ENCODE results near the gene NEK7. TPM values are rescaled to one million over a fixed set of nuclear protein-coding genes. Genes with fewer than 3 reads are reported as not detected.

NEK7 gene
- total and polyA plus RNA-seq, 2 of the 4 experiments (the other 2 are of a cell fraction), result 89.0 to 467 TPM

DNA sequence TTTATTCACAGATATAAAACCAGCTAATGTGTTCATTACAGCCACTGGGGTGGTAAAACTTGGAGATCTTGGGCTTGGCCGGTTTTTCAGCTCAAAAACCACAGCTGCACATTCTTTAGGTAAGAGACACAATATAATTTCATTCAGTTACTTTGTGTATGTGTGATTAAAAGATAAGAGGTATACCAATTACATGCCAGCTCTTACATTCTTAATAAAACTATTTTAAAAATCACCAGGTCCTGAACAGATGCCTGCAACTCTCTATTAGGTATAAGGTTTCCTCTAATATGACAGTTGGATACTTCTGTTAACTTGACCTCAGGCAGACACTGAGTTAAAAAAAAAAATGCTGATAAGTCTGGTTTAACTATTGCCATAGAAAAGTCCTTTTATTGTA, 122.1 kb downstream of the NEK7 start:
- H3K4ac ChIP-seq (ENCODE audit: low read depth, low read length), result no peak overlapping the region
- peaks cover 9% of the 10 kb centered on the region for H3K4me1 ChIP-seq (ENCODE audit: control insufficient read depth, insufficient read depth, low read length)
- ChIA-PET CTCF (no interaction called here), POLR2A (ENCODE audit: unreplicated experiment) (no interaction called here)
- H4K5ac ChIP-seq (ENCODE audit: low read depth, low read length), result no peak overlapping the region
- no peak overlapping the region for H3K27ac ChIP-seq (ENCODE audit: insufficient read depth, low read length)
- H3K56ac ChIP-seq (ENCODE audit: extremely low read depth, insufficient read depth, low read length), result no peak overlapping the region
- no peak overlapping the region for H3K18ac ChIP-seq (ENCODE audit: low read depth, low read length)
- H2BK5ac ChIP-seq (ENCODE audit: low read depth, low read length, poor library complexity, severe bottlenecking), result no peak overlapping the region
- H4K91ac ChIP-seq (ENCODE audit: insufficient read depth, low read depth, low read length), result no peak overlapping the region
- intact Hi-C loops (cut with micrococcal nuclease), result loop anchor here (10.0 kb wide), 1 partner anchor 194 kb away; no protein-coding TSS in a partner anchor
- H3K9me3 ChIP-seq (ENCODE audit: control insufficient read depth, insufficient read depth, low read length), result no peaks in the 10 kb centered on the region
- DNase-seq (no peak), ATAC-seq (ENCODE audit: low read depth) (no peak)
- H2AFZ ChIP-seq (replicated peaks; ENCODE audit: low read length, poor library complexity), result no peak overlapping the region
- H3K4me3 ChIP-seq (ENCODE audit: insufficient read depth, low read depth, low read length), result no peak overlapping the region
- H3K36me3 ChIP-seq (ENCODE audit: control insufficient read depth, insufficient read depth, low read length), result peaks cover 1% of the 10 kb centered on the region; the same call in 1 of the 2 replicates
- peaks cover 8 to 23% of the 10 kb centered on the region in 2 experiments for H3K79me1 ChIP-seq (ENCODE audit: low read depth in 1 of 2, low read length in 2 of 2)
- no peak overlapping the region for H2BK20ac ChIP-seq (ENCODE audit: low read depth, low read length)
- no peak overlapping the region for H2BK120ac ChIP-seq (ENCODE audit: low read depth, low read length)
- H4K20me1 ChIP-seq (ENCODE audit: insufficient read depth, low read length), result no peaks in the 10 kb centered on the region
- no peak overlapping the region for H2BK15ac ChIP-seq (ENCODE audit: low read depth, low read length)
- TF ChIP-seq FOS (IDR thresholded peaks at IDR 0.05; ENCODE audit: low read depth, low read length), result no peak
- TF ChIP-seq, protein P1, sequence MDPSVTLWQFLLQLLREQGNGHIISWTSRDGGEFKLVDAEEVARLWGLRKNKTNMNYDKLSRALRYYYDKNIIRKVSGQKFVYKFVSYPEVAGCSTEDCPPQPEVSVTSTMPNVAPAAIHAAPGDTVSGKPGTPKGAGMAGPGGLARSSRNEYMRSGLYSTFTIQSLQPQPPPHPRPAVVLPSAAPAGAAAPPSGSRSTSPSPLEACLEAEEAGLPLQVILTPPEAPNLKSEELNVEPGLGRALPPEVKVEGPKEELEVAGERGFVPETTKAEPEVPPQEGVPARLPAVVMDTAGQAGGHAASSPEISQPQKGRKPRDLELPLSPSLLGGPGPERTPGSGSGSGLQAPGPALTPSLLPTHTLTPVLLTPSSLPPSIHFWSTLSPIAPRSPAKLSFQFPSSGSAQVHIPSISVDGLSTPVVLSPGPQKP (IDR thresholded peaks at IDR 0.05; ENCODE audit: borderline replicate concordance, low read depth, low read length), result no peak
- peaks cover 6% of the 10 kb centered on the region for H3K9me1 ChIP-seq (ENCODE audit: insufficient read depth, low read length)
- H3K27me3 ChIP-seq (ENCODE audit: control insufficient read depth, insufficient read depth, low read length), result no peaks in the 10 kb centered on the region
- no peak overlapping the region for H3K23ac ChIP-seq (ENCODE audit: low read depth, low read length)
- H3K4me2 ChIP-seq (ENCODE audit: low read depth, low read length), result no peak overlapping the region
- in situ Hi-C loops (cut with MboI; ENCODE audit: low sequenced_read_pairs), result no loop called here
- dilution Hi-C loops (cut with HindIII; ENCODE audit: low sequenced_read_pairs, unreplicated experiment), result no loop called here
- H4K8ac ChIP-seq (ENCODE audit: low read depth in 2 of 2, low read length in 2 of 2), result no peak overlapping the region
- BruUV-seq (replicated peaks), result no TSS peak
- H2AK9ac ChIP-seq (replicated peaks; ENCODE audit: low read depth, low read length, poor library complexity), result no peak overlapping the region
- no CpG with 5 or more reads among the region's 1 CpG for WGBS, 2 experiments (ENCODE audit: extremely low coverage in 2 of 2, insufficient read length in 1 of 2)
- no peak overlapping the region for H3K14ac ChIP-seq (replicated peaks; ENCODE audit: low read depth, low read length)
- H3K9ac ChIP-seq (ENCODE audit: low read depth, low read length), result no peak overlapping the region
- H2AK5ac ChIP-seq (ENCODE audit: low read depth, low read length), result no peak overlapping the region
